ENCODE results near the gene FAM170A. TPM values are rescaled to one million over a fixed set of nuclear protein-coding genes. Genes with fewer than 3 reads are reported as not detected.

FAM170A gene
- polyA plus RNA-seq, 1 donor (not counting 4 experiments of a cell fraction or from before 2014, with no cell fraction given) = not detected

GRCh38 chr5:119656023-119656422 lies 26.7 kb downstream of the FAM170A start:
- H3K9me1 ChIP-seq (ENCODE audit: control insufficient read depth, extremely low read depth, insufficient read depth, low read length) = no peaks in the 10 kb centered on the region
- H3K79me2 ChIP-seq (ENCODE audit: control insufficient read depth, insufficient read depth, low read length) = no peaks in the 10 kb centered on the region
- no peaks in the 10 kb centered on the region for H3K4me1 ChIP-seq (ENCODE audit: control insufficient read depth, extremely low read depth, insufficient read depth, low read length)
- H3K27ac ChIP-seq (ENCODE audit: control insufficient read depth, insufficient read depth, low read length) = no peak overlapping the region
- H3K36me3 ChIP-seq (ENCODE audit: control insufficient read depth in 2 of 2, extremely low read depth in 1 of 2, insufficient read depth in 2 of 2, low read length in 2 of 2) = no peaks in the 10 kb centered on the region
- dilution Hi-C loops (cut with MboI; ENCODE audit: extremely low pct_ligation_motif_present, low sequenced_read_pairs) = no loop called here
- H3K4me2 ChIP-seq (ENCODE audit: control insufficient read depth, extremely low read depth, insufficient read depth, low read depth, low read length) = no peak overlapping the region
- DNase-seq (ENCODE audit: low read depth, low spot score) (no peak), FAIRE-seq (no peak)
- H3K4me3 ChIP-seq (ENCODE audit: control insufficient read depth in 2 of 3, extremely low read depth in 1 of 3, insufficient read depth in 2 of 3, low read depth in 1 of 3, low read length in 3 of 3) = no peak overlapping the region
- no peaks in the 10 kb centered on the region for H3K9me3 ChIP-seq (ENCODE audit: control insufficient read depth, low read depth, low read length)
- no peaks in the 10 kb centered on the region for H3K27me3 ChIP-seq (ENCODE audit: control insufficient read depth, extremely low read depth, insufficient read depth, low read length)
- H3K9ac ChIP-seq (ENCODE audit: control insufficient read depth, extremely low read depth, insufficient read depth, low read length) = no peak overlapping the region
- H2AFZ ChIP-seq (ENCODE audit: control insufficient read depth, low read length) = no peak overlapping the region
- H4K20me1 ChIP-seq (ENCODE audit: control insufficient read depth, extremely low read depth, insufficient read depth, low read length) = no peaks in the 10 kb centered on the region
- TF ChIP-seq EZH2 (IDR thresholded peaks at IDR 0.05; ENCODE audit: low read length) (no peak), CTCF (optimal IDR thresholded peaks at IDR 0.05 in 1 of 3, IDR thresholded peaks at IDR 0.05 in 1 of 3, conservative IDR thresholded peaks at IDR 0.05 in 1 of 3; ENCODE audit: extremely low read depth in 1 of 3, insufficient read depth in 2 of 3, low read length in 3 of 3) (no peak)

DNA sequence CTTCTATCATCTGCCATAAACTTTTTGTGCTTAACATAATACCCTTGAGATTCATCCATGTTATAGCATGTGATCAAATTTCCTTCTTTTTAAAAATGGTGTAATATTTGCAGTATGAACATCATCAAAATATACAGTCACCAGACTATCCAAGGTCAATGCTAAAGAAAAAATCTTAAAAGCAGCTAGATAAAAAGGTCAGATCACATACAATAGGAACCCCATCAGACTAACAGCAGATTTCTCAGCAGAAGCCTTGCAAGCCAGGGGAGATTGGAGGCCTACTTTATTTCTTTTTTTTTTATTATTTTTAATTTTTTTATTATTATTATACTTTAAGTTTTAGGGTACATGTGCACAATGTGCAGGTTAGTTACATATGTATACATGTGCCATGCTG lies 37.2 kb downstream of the FAM170A start:
- no peak overlapping the region for H3K4me2 ChIP-seq (ENCODE audit: control insufficient read depth, extremely low read depth, insufficient read depth, low read depth, low read length)
- no peaks in the 10 kb centered on the region for H3K9me1 ChIP-seq (ENCODE audit: control insufficient read depth, extremely low read depth, insufficient read depth, low read length)
- no peaks in the 10 kb centered on the region for H3K79me2 ChIP-seq (ENCODE audit: control insufficient read depth, insufficient read depth, low read length)
- no peaks in the 10 kb centered on the region for H3K9me3 ChIP-seq (ENCODE audit: control insufficient read depth, low read depth, low read length)
- no peaks in the 10 kb centered on the region for H3K27me3 ChIP-seq (ENCODE audit: control insufficient read depth, extremely low read depth, insufficient read depth, low read length)
- no peaks in the 10 kb centered on the region for H3K4me1 ChIP-seq (ENCODE audit: control insufficient read depth, extremely low read depth, insufficient read depth, low read length)
- dilution Hi-C loops (cut with MboI; ENCODE audit: extremely low pct_ligation_motif_present, low sequenced_read_pairs) = no loop called here
- FAIRE-seq (no peak), DNase-seq (ENCODE audit: low read depth, low spot score) (no peak)
- TF ChIP-seq CTCF (optimal IDR thresholded peaks at IDR 0.05 in 1 of 3, IDR thresholded peaks at IDR 0.05 in 1 of 3, conservative IDR thresholded peaks at IDR 0.05 in 1 of 3; ENCODE audit: extremely low read depth in 1 of 3, insufficient read depth in 2 of 3, low read length in 3 of 3) (no peak), EZH2 (IDR thresholded peaks at IDR 0.05; ENCODE audit: low read length) (no peak)
- H3K27ac ChIP-seq (ENCODE audit: control insufficient read depth, insufficient read depth, low read length) = no peak overlapping the region
- no peak overlapping the region for H3K9ac ChIP-seq (ENCODE audit: control insufficient read depth, extremely low read depth, insufficient read depth, low read length)
- H3K4me3 ChIP-seq (ENCODE audit: control insufficient read depth in 2 of 3, extremely low read depth in 1 of 3, insufficient read depth in 2 of 3, low read depth in 1 of 3, low read length in 3 of 3) = no peak overlapping the region
- H2AFZ ChIP-seq (ENCODE audit: control insufficient read depth, low read length) = no peak overlapping the region
- H3K36me3 ChIP-seq (ENCODE audit: control insufficient read depth in 2 of 2, extremely low read depth in 1 of 2, insufficient read depth in 2 of 2, low read length in 2 of 2) = no peaks in the 10 kb centered on the region
- no peaks in the 10 kb centered on the region for H4K20me1 ChIP-seq (ENCODE audit: control insufficient read depth, extremely low read depth, insufficient read depth, low read length)

Data from keratinocyte (primary cell).